H1 (cell line): ENCODE data around the gene WLS. TPM values are rescaled to one million over a fixed set of nuclear protein-coding genes. Genes with fewer than 3 reads are reported as not detected.

ENCODE experiments used
- CTCF ChIA-PET: fragments of 300-600 bp; sonication (Branson Sonifier 250); formaldehyde crosslinking; loops from one replicate; lab custom pipeline; 2021; ENCODE audit not compliant: partially characterized antibody; lab: Charles Lee
- POLR2A ChIA-PET: fragments of 300-600 bp; sonication (Branson Sonifier 250); formaldehyde crosslinking; loops from one replicate; lab custom pipeline; 2021; ENCODE audit warnings: inconsistent platforms; ENCODE audit not compliant: partially characterized antibody; lab: Charles Lee
- DNase-seq, 2 experiments: peaks; one replicate each; pipeline versions ENCODE4 v3.0.0 to v3.0.0-alpha.2; 2010 to 2022; ENCODE audit warnings: low spot score in 2 of 2, low read depth in 1 of 2, mixed read lengths in 1 of 2
- FAIRE-seq: peaks from 2 replicates; lab custom pipeline; 2011; peaks lifted over from hg19 to GRCh38; lab: Jason Lieb, UNC
- H2AFZ ChIP-seq: 2 replicates; pipeline ENCODE4 v1.8.1; 2012; ENCODE audit warnings: low read length, inconsistent platforms
- H2AK5ac ChIP-seq: 2 replicates; pipeline ENCODE4 v1.6.1; 2013; ENCODE audit warnings: low read depth, low read length
- H2BK120ac ChIP-seq: replicated peaks from 2 replicates; pipeline ENCODE3; 2013; ENCODE audit warnings: low read depth, low read length, inconsistent platforms
- H2BK12ac ChIP-seq: 2 replicates; pipeline ENCODE4 v1.6.1; 2013; ENCODE audit warnings: low read depth, low read length
- H2BK15ac ChIP-seq: 2 replicates; pipeline ENCODE4 v1.6.1; 2013; ENCODE audit warnings: low read length
- H2BK20ac ChIP-seq: 2 replicates; pipeline ENCODE4 v1.6.1; 2013; ENCODE audit warnings: low read length
- H2BK5ac ChIP-seq: 2 replicates; pipeline ENCODE4 v1.6.1; 2013; ENCODE audit warnings: low read depth, low read length
- H3K14ac ChIP-seq: 2 replicates; pipeline ENCODE4 v1.6.1; 2013; ENCODE audit warnings: inconsistent platforms; ENCODE audit not compliant: insufficient read length
- H3K18ac ChIP-seq: 2 replicates; pipeline ENCODE4 v1.6.1; 2013; ENCODE audit warnings: low read length; ENCODE audit errors: extremely low read depth
- H3K23ac ChIP-seq: 2 replicates; pipeline ENCODE4 v1.6.1; 2013; ENCODE audit warnings: inconsistent platforms; ENCODE audit not compliant: insufficient read length
- H3K23me2 ChIP-seq: 2 replicates; pipeline ENCODE4 v1.6.1; 2013; ENCODE audit warnings: low read depth, low read length
- H3K27ac ChIP-seq: 2 replicates; pipeline ENCODE4 v1.6.1; 2011; ENCODE audit warnings: low read depth, low read length, inconsistent platforms
- H3K27me3 ChIP-seq, 4 experiments: replicated peaks in 1 of 4; 1 replicate in 1 of 4; 2 replicates in 3 of 4; pipeline versions ENCODE4 v1.6.1 to v1.8.1; 2011 to 2013; ENCODE audit warnings: low read length in 3 of 4, mild to moderate bottlenecking in 3 of 4, inconsistent platforms in 2 of 4, mixed read lengths in 2 of 4, moderate library complexity in 1 of 4; ENCODE audit not compliant: control insufficient read depth in 3 of 4, insufficient read depth in 3 of 4; ENCODE audit errors: extremely low read depth in 1 of 4
- H3K36me3 ChIP-seq, 4 experiments: 2 replicates each; pipeline versions ENCODE4 v1.6.1 to v1.8.1; 2011 to 2013; ENCODE audit warnings: mild to moderate bottlenecking in 4 of 4, low read length in 3 of 4, moderate library complexity in 2 of 4, control low read depth in 1 of 4, inconsistent platforms in 1 of 4; ENCODE audit not compliant: insufficient read depth in 4 of 4, control insufficient read depth in 2 of 4
- H3K4ac ChIP-seq: replicated peaks from 2 replicates; pipeline ENCODE3; 2013; ENCODE audit warnings: low read length, low read depth, mixed read lengths, inconsistent platforms; ENCODE audit not compliant: insufficient read length
- H3K4me1 ChIP-seq, 4 experiments: replicated peaks in 1 of 4; 1 replicate in 1 of 4; 2 replicates in 3 of 4; pipeline versions ENCODE4 v1.6.1 to v1.8.1; 2011 to 2013; ENCODE audit warnings: low read length in 3 of 4, inconsistent platforms in 2 of 4, mixed read lengths in 1 of 4; ENCODE audit not compliant: insufficient read depth in 4 of 4, control insufficient read depth in 3 of 4
- H3K4me2 ChIP-seq, 2 experiments: 2 replicates each; pipeline versions ENCODE4 v1.6.1 to v1.8.1; 2011 to 2013; ENCODE audit warnings: low read depth in 2 of 2, low read length in 2 of 2, control low read depth in 1 of 2, inconsistent platforms in 1 of 2, mild to moderate bottlenecking in 1 of 2; ENCODE audit not compliant: insufficient read depth in 1 of 2
- H3K4me3 ChIP-seq, 4 experiments: fragments of 200-600, 300-600 bp in 1 of 4; sonication (generic), shearing (Covaris generic), sonication (Bioruptor Twin) in 1 of 4; 2 replicates each; pipeline versions ENCODE4 v1.5.1 to v1.8.1; 2011 to 2016; ENCODE audit warnings: low read length in 4 of 4, low read depth in 3 of 4, control low read depth in 2 of 4, inconsistent platforms in 2 of 4, mild to moderate bottlenecking in 2 of 4, mixed read lengths in 1 of 4, moderate library complexity in 1 of 4; ENCODE audit not compliant: insufficient read depth in 2 of 4; ENCODE audit errors: extremely low read depth in 1 of 4
- H3K56ac ChIP-seq: replicated peaks from 2 replicates; pipeline ENCODE3; 2013; ENCODE audit warnings: low read depth, mild to moderate bottlenecking, mixed read lengths, low read length, inconsistent platforms; ENCODE audit not compliant: insufficient read length
- H3K79me1 ChIP-seq: 2 replicates; pipeline ENCODE4 v1.6.1; 2013; ENCODE audit warnings: low read depth, low read length, control low read depth
- H3K79me2 ChIP-seq, 2 experiments: 2 replicates each; pipeline versions ENCODE4 v1.6.1 to v1.8.1; 2012 to 2013; ENCODE audit warnings: low read length in 2 of 2, mild to moderate bottlenecking in 2 of 2, inconsistent platforms in 1 of 2; ENCODE audit not compliant: insufficient read depth in 2 of 2, control insufficient read depth in 1 of 2
- H3K9ac ChIP-seq, 4 experiments: replicated peaks in 1 of 4; 1 replicate in 1 of 4; 2 replicates in 3 of 4; pipeline versions ENCODE4 v1.6.1 to v1.8.1; 2011 to 2013; ENCODE audit warnings: low read depth in 3 of 4, low read length in 3 of 4, control low read depth in 2 of 4, mild to moderate bottlenecking in 2 of 4, moderate library complexity in 2 of 4, inconsistent platforms in 1 of 4; ENCODE audit errors: extremely low read depth in 1 of 4
- H3K9me3 ChIP-seq, 2 experiments: 2 replicates each; pipeline versions ENCODE4 v1.6.1 to v1.8.1; 2012 to 2013; ENCODE audit warnings: mild to moderate bottlenecking in 2 of 2, moderate library complexity in 2 of 2, control low read depth in 1 of 2, inconsistent platforms in 1 of 2, low read depth in 1 of 2, low read length in 1 of 2, mixed read lengths in 1 of 2; ENCODE audit not compliant: insufficient read depth in 2 of 2
- H4K20me1 ChIP-seq, 2 experiments: replicated peaks in 1 of 2; 2 replicates each; pipeline versions ENCODE3 to v1.8.1; 2011 to 2013; ENCODE audit warnings: inconsistent platforms in 2 of 2, low read length in 2 of 2, mild to moderate bottlenecking in 1 of 2; ENCODE audit not compliant: insufficient read depth in 2 of 2, control insufficient read depth in 1 of 2
- H4K5ac ChIP-seq: 2 replicates; pipeline ENCODE4 v1.6.1; 2013; ENCODE audit warnings: low read length, low read depth, mixed read lengths, inconsistent platforms; ENCODE audit not compliant: insufficient read length
- H4K8ac ChIP-seq: 2 replicates; pipeline ENCODE4 v1.8.0; 2013; ENCODE audit warnings: mild to moderate bottlenecking, moderate library complexity, low read length, inconsistent platforms; ENCODE audit not compliant: insufficient read depth; ENCODE audit errors: extremely low read depth
- H4K91ac ChIP-seq: replicated peaks from 2 replicates; pipeline ENCODE3; 2013; ENCODE audit warnings: low read length, mixed read lengths, inconsistent platforms; ENCODE audit not compliant: insufficient read length
- ASH2L ChIP-seq: fragments of 200-600, 300-600 bp; sonication (generic); IDR thresholded peaks from one replicate; pipeline ENCODE4 v1.7.1; 2017; ENCODE audit warnings: low read length
- E2F6 ChIP-seq: IDR thresholded peaks from 2 replicates; pipeline ENCODE4 v1.6.1; 2012; ENCODE audit warnings: inconsistent platforms
- HDAC2 ChIP-seq, 2 experiments: fragments of 300-600 bp in 1 of 2; sonication (generic) in 1 of 2; IDR thresholded peaks; 2 replicates each; pipeline ENCODE4 v1.6.1; 2011 to 2012; ENCODE audit warnings: low read depth in 2 of 2, low read length in 2 of 2, mild to moderate bottlenecking in 2 of 2, moderate library complexity in 2 of 2, borderline replicate concordance in 1 of 2, inconsistent platforms in 1 of 2
- POLR2A ChIP-seq, 2 experiments: IDR thresholded peaks; 1 replicate in 1 of 2; 2 replicates in 1 of 2; pipeline ENCODE4 v1.6.1; 2011; ENCODE audit warnings: low read depth in 2 of 2, low read length in 2 of 2, mild to moderate bottlenecking in 2 of 2; ENCODE audit errors: control extremely low read depth in 1 of 2
- RFX5 ChIP-seq: IDR thresholded peaks from 2 replicates; pipeline ENCODE4 v1.6.1; 2011; ENCODE audit warnings: low read depth, low read length, improper control_type of control experiment, borderline replicate concordance
- USF2 ChIP-seq: IDR thresholded peaks from 2 replicates; pipeline ENCODE4 v1.6.1; 2011; ENCODE audit warnings: low read length, improper control_type of control experiment
- WGBS, 2 experiments: shearing (Covaris generic) in 1 of 2; methylation state at CpG; one replicate each; pipeline versions ENCODE4 v1.1.6 to v1.1.7; 2013 to 2015; ENCODE audit warnings: low lambda C conversion rate in 2 of 2, mixed read lengths in 2 of 2, inconsistent platforms in 1 of 2, low coverage in 1 of 2, missing lambda C conversion rate in 1 of 2; ENCODE audit not compliant: insufficient replicate concordance in 2 of 2, insufficient coverage in 1 of 2, insufficient read length in 1 of 2; ENCODE audit errors: extremely low coverage in 1 of 2, missing lambda C conversion rate in 1 of 2; 5-methylcytosine and 5-hydroxymethylcytosine counted together
- long read RNA-seq, 2 experiments: library from RNA in 1 of 2; library from capped mRNA in 1 of 2; stranded (forward); transcript quantifications; one replicate each; pipeline ENCODE4 v2.0.0, GENCODE V29; 2021; ENCODE audit warnings: inconsistent platforms in 1 of 2
- polyA minus RNA-seq, 3 experiments: library from RNA; depleted of rRNA, polyadenylated mRNA; stranded (reverse); fragments of >200 nt; gene quantifications; 1 replicate in 2 of 3; 2 replicates in 1 of 3; pipeline ENCODE4 v1.2.3, GENCODE V29; 2011
- polyA plus RNA-seq, 7 experiments: library from polyadenylated mRNA; depleted of rRNA in 3 of 7; stranded (reverse) in 5 of 7; unstranded in 2 of 7; fragments of >200 nt in 5 of 7; fragments of 200-250 nt in 2 of 7; gene quantifications; 1 replicate in 5 of 7; 2 replicates in 1 of 7; 4 replicates in 1 of 7; pipeline versions ENCODE4 v1.2.1 to v1.2.3, GENCODE V29; 2011 to 2013; ENCODE audit warnings: missing spikeins in 2 of 7, mixed read lengths in 2 of 7
- total RNA-seq: library from RNA; stranded (reverse); fragmentation: NEBNext Ultra II Directional; extraction: Animal tissue kit (Norgen Biotek cat#: 25700); gene quantifications from 2 replicates; pipeline ENCODE4 v1.2.1, GENCODE V29; 2021

The WLS gene
- total RNA-seq, result 1.6 and 2.7 TPM in 2 replicates
- 1.2 and 1.6 TPM in 2 replicates for polyA plus RNA-seq (2011; rRNA removed)
- 1.7 TPM for polyA plus RNA-seq (2011; cell fraction: cytosol; rRNA removed)
- 2.7 TPM for polyA plus RNA-seq (2011; cell fraction: nucleus; rRNA removed)
- polyA plus RNA-seq (2012, experiment 1 of 2), result 2.1 to 6.4 TPM (median 2.4 TPM) in 4 replicates
- 0.84 TPM for polyA plus RNA-seq (2012, experiment 2 of 2)
- 5.5 TPM for polyA plus RNA-seq (2013, experiment 1 of 2)
- polyA plus RNA-seq (2013, experiment 2 of 2), result 4.1 TPM
- polyA minus RNA-seq (2011; rRNA and poly(A)+ RNA removed), result 3.8 and 4.1 TPM in 2 replicates
- 1.6 TPM for polyA minus RNA-seq (2011; cell fraction: cytosol; rRNA and poly(A)+ RNA removed)
- polyA minus RNA-seq (2011; cell fraction: nucleus; rRNA and poly(A)+ RNA removed), result 4.9 TPM
- long read RNA-seq, experiment 1, partial matches to known transcripts, result 1 of 2 reads
- long read RNA-seq, experiment 1, other reads (novel, unspliced or antisense), result 1 of 2 reads
- long read RNA-seq, experiment 2, result 0 reads

GRCh38 chr1:68232289-68233148 is at the start of gene WLS:
TSS of gene WLS (minus strand) at chr1:68232523. CDS start at chr1:68232299, 224 bp downstream.
- Histone ChIP-seq H3K14ac (no peak within 1 kb of the TSS), H3K79me1 (no peaks in the 10 kb centered on the region), H2BK5ac (no peak within 1 kb of the TSS), H3K9ac (peak within 1 kb of the TSS in 1 of 4 experiments; percentile 51; a peak in 1 of 7 replicates), H3K4me3 (peak within 1 kb of the TSS; percentile 73 to 77 (median 74)), H2AK5ac (no peak within 1 kb of the TSS), H3K79me2 (no peaks in the 10 kb centered on the region), H4K20me1 (peaks cover 5 to 6% of the 10 kb centered on the region in 2 experiments), H3K36me3 (peaks cover 0 to 4% (median 0%) of the 10 kb centered on the region in 4 experiments; a peak in 1 of 8 replicates), H2BK120ac (no peak within 1 kb of the TSS), H2BK20ac (no peak within 1 kb of the TSS), H3K4ac (no peak within 1 kb of the TSS), H3K27me3 (peaks cover 59 to 98% (median 83%) of the 10 kb centered on the region in 4 experiments), H3K4me1 (peaks cover 2 to 14% (median 7%) of the 10 kb centered on the region in 4 experiments), H4K91ac (no peak within 1 kb of the TSS), H4K5ac (no peak within 1 kb of the TSS), H4K8ac (no peak within 1 kb of the TSS; the same call in 1 of the 2 replicates), H3K23me2 (peaks cover 16% of the 10 kb centered on the region; the same call in 1 of the 2 replicates), H2BK15ac (no peak within 1 kb of the TSS), H2BK12ac (no peak within 1 kb of the TSS), H3K27ac (no peak within 1 kb of the TSS), H3K56ac (no peak within 1 kb of the TSS), H3K23ac (no peak within 1 kb of the TSS), H3K18ac (no peak within 1 kb of the TSS; the same call in 1 of the 2 replicates), H2AFZ (0 out of 2 replicates have a peak within 1 kb of the TSS, but pooled peaks have one; percentile 63), H3K9me3 (no peaks in the 10 kb centered on the region), H3K4me2 (peak within 1 kb of the TSS; percentile 75 to 87)
- FAIRE-seq (no peak), DNase-seq (peak in 1 of 2 experiments; percentile 79)
- ChIA-PET CTCF (interaction anchor here (0.6 to 2.4 kb wide), 19 partner anchors 11 to 379 kb away, joined by 3 to 18 read pairs (median 3); no protein-coding TSS in a partner anchor), POLR2A (interaction anchor here (1.1 to 1.5 kb wide), 7 partner anchors 11 to 394 kb away, joined by 3 to 8 read pairs (median 3); no protein-coding TSS in a partner anchor)
- WGBS, 2 experiments, result 5% methylated on average over 30 of the region's 42 CpGs; no CpG with 5 or more reads in 1 of the 2 experiments
- TF ChIP-seq RFX5 (no peak), POLR2A (IDR thresholded peaks at IDR 0.05; ENCODE audit: control extremely low read depth in 1 of 2, low read depth in 2 of 2, low read length in 2 of 2) (no peak), E2F6 (no peak), ASH2L (peak; percentile 95), HDAC2 (IDR thresholded peaks at IDR 0.05; ENCODE audit: borderline replicate concordance in 1 of 2, low read depth in 2 of 2, low read length in 2 of 2) (0 out of 4 replicates have a peak, but pooled peaks of 1 of the 2 experiments have one; percentile 6), USF2 (peak; percentile 78)
